Cardiac muscle cell (in vitro differentiated cells and primary cell): ENCODE measurements around the gene TSNAXIP1. TPM values are rescaled to one million over a fixed set of nuclear protein-coding genes. Genes with fewer than 3 reads are reported as not detected.

Experiments used
- DNase-seq, 2 donors: peaks; one replicate each; pipeline versions ENCODE4 v3.0.0 to v3.0.0-alpha.2; 2010 to 2017; ENCODE audit warnings: low read depth in 1 of 2, low spot score in 1 of 2
- H3K27ac ChIP-seq: fragments of 200-600 bp; sonication (generic); 2 replicates; pipeline ENCODE4 v1.5.1; 2016
- H3K27me3 ChIP-seq: fragments of 200-600 bp; sonication (generic); 2 replicates; pipeline ENCODE4 v1.6.0; 2016; ENCODE audit warnings: control low read depth
- H3K36me3 ChIP-seq: fragments of 200-600 bp; sonication (generic); 2 replicates; pipeline ENCODE4 v1.5.1; 2016; ENCODE audit warnings: control low read depth
- H3K4me1 ChIP-seq: fragments of 200-600 bp; sonication (generic); 2 replicates; pipeline ENCODE4 v1.8.1; 2017; ENCODE audit warnings: low read depth, mild to moderate bottlenecking, mixed run types
- H3K4me3 ChIP-seq: fragments of 200-600 bp; sonication (generic); 2 replicates; pipeline ENCODE4 v1.5.1; 2016; ENCODE audit warnings: mild to moderate bottlenecking
- H3K9me3 ChIP-seq: fragments of 200-600 bp; sonication (generic); 2 replicates; pipeline ENCODE4 v1.5.1; 2017; ENCODE audit warnings: low read depth, mild to moderate bottlenecking, control low read depth
- polyA plus RNA-seq: library from polyadenylated mRNA; unstranded; fragments of >200 nt; fragmentation: Nextera tagmentation; extraction: Ambion mirVana; gene quantifications from 2 replicates; pipeline ENCODE4 v1.2.1, GENCODE V29; 2016
- total RNA-seq: library from RNA; depleted of rRNA; stranded (reverse); fragments of >200 nt; gene quantifications from 2 replicates; pipeline ENCODE4 v1.2.3, GENCODE V29; 2016
- TF ChIP-seq, protein P1 (sequence below): IDR thresholded peaks from 2 replicates; pipeline ENCODE4 v1.5.1; 2012; ENCODE audit warnings: low read depth, mild to moderate bottlenecking, low read length

TSNAXIP1 gene
- total and polyA plus RNA-seq, 2 experiments from 2014 or later, result 1.1 to 1.7 TPM

DNA sequence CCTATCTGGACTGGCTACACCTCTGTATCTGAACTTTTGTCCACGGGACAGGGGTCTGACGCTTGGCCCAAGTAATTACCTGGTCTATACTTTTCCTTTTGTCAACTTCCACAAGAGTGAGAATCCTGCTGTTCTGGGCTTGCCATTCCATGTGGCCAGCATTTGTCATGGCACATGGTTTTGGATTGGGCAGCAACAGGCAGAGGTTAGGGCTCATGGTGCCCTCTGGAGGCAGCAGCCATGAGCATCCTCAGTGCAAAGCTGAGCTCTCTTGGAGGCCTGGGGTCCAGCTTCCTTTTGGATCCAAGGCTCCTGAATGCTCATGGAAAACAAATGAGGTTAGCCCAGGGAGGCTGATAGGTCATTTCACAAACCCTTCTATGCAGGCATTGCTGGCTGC lies 58.6 kb downstream of the TSNAXIP1 start:
- H3K4me3 ChIP-seq, result no peak overlapping the region
- peaks cover 22% of the 10 kb centered on the region for H3K36me3 ChIP-seq
- no peaks in the 10 kb centered on the region for H3K9me3 ChIP-seq
- peak; percentile 31 to 57 for DNase-seq
- TF ChIP-seq, protein P1, sequence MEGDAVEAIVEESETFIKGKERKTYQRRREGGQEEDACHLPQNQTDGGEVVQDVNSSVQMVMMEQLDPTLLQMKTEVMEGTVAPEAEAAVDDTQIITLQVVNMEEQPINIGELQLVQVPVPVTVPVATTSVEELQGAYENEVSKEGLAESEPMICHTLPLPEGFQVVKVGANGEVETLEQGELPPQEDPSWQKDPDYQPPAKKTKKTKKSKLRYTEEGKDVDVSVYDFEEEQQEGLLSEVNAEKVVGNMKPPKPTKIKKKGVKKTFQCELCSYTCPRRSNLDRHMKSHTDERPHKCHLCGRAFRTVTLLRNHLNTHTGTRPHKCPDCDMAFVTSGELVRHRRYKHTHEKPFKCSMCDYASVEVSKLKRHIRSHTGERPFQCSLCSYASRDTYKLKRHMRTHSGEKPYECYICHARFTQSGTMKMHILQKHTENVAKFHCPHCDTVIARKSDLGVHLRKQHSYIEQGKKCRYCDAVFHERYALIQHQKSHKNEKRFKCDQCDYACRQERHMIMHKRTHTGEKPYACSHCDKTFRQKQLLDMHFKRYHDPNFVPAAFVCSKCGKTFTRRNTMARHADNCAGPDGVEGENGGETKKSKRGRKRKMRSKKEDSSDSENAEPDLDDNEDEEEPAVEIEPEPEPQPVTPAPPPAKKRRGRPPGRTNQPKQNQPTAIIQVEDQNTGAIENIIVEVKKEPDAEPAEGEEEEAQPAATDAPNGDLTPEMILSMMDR, result peak; percentile 48
- no peaks in the 10 kb centered on the region for H3K27me3 ChIP-seq
- H3K27ac ChIP-seq, result no peak overlapping the region
- H3K4me1 ChIP-seq, result peaks cover 8% of the 10 kb centered on the region

DNA sequence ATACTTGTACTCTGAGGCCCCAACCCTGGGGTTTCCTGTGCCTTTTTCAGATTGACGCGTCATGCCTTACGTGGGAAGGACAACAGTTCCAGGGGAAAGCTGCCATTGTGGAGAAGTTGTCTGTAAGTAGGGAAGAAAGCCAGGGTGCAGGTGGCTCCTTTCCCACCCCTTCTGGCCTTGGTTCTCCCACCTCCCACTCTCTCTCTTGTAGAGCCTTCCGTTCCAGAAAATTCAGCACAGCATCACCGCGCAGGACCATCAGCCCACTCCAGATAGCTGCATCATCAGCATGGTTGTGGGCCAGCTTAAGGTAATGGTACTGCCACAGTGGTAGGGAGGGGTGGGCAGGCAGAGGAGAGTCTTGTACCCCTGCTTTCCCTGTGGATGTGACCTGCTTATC lies 61.6 kb downstream of the TSNAXIP1 start:
- H3K9me3 ChIP-seq, result no peaks in the 10 kb centered on the region
- no peaks in the 10 kb centered on the region for H3K27me3 ChIP-seq
- peaks cover 31% of the 10 kb centered on the region for H3K36me3 ChIP-seq
- H3K27ac ChIP-seq, result no peak overlapping the region
- no peak overlapping the region for H3K4me3 ChIP-seq
- TF ChIP-seq, protein P1, result no peak
- H3K4me1 ChIP-seq, result no peaks in the 10 kb centered on the region
- no peak for DNase-seq

DNA sequence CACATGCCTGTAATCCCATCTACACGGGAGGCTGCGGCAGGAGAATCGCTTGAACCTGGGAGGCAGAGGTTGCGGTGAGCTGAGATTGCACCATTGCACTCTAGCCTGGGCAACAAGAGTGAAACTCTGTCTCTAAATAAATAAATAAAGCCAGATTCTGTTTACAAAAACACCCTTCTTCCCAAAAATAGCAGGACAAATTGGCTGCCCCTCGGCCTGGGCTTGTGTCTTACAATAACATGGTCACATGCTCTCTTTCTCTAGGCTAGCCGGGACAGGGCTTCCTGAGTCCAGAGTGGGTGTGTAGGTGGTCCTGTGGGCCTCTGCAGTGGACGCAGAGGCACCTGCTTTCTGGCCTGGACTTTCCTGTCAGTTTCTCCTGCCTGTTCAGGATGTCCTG lies 63.0 kb downstream of the TSNAXIP1 start:
- H3K27me3 ChIP-seq, result no peaks in the 10 kb centered on the region
- H3K36me3 ChIP-seq, result peaks cover 31% of the 10 kb centered on the region
- TF ChIP-seq, protein P1, result no peak
- H3K4me1 ChIP-seq, result peaks cover 4% of the 10 kb centered on the region
- H3K27ac ChIP-seq, result no peak overlapping the region
- H3K9me3 ChIP-seq, result no peaks in the 10 kb centered on the region
- H3K4me3 ChIP-seq, result no peak overlapping the region
- DNase-seq, result no peak

DNA sequence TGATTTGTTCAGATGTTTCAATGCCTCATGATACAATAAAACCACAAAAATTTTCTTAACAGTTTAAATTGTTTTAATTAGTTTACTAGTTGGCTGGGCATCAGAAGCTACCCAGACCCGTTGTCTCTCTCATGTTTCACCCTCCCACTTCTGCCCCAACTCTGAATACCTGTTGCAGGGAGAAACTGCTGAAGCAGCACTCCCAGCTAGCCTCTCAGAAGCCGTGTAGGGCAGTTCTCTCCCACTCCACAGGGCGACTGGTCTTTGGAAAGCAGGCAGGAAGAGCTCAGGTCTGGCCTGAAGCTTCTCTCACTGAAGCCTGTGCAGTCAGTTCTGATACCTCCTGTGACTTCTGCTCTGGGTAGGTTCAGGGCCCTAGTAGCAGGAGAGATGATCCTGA lies 64.6 kb downstream of the TSNAXIP1 start:
- no peaks in the 10 kb centered on the region for H3K9me3 ChIP-seq
- peaks cover 31% of the 10 kb centered on the region for H3K36me3 ChIP-seq
- peaks cover 4% of the 10 kb centered on the region for H3K4me1 ChIP-seq
- H3K27ac ChIP-seq, result no peak overlapping the region
- DNase-seq, result no peak
- H3K4me3 ChIP-seq, result no peak overlapping the region
- TF ChIP-seq, protein P1, result no peak
- H3K27me3 ChIP-seq, result no peaks in the 10 kb centered on the region

DNA sequence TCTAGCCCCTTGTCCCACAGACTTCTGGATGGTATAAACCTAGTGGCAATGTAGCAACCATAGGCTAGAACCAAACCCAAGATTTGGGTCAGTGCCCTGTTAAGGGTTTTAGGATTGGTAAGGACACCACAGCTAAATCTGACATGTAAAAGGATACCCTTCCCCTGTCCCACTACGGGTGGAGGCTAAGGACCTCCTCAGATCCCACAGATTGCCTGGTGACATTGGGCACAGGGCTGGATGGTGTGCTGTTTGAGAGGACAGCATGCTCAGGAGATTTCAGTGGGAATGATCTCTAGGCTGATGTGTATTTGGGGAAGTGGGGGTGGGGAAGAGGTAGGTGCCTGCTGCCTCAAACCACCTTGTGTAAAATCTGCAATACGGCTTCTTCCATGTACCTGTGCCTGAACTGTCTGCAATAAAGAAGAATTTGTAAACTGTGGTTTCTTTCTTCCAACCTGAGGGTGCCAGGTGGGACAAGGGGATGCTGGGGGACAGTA lies 65.5 kb downstream of the TSNAXIP1 start:
- Histone ChIP-seq H3K4me1 (peaks cover 4% of the 10 kb centered on the region), H3K27ac (no peak overlapping the region), H3K36me3 (peaks cover 33% of the 10 kb centered on the region), H3K9me3 (no peaks in the 10 kb centered on the region), H3K27me3 (no peaks in the 10 kb centered on the region), H3K4me3 (no peak overlapping the region)
- DNase-seq, result no peak
- TF ChIP-seq, protein P1, result no peak
